Germinal center (tissue), 1 donor: ENCODE results near the gene ARFIP2.
A peak's percentile ranks its signal among the peaks of the same experiment; 100 is the strongest.
"Not testable (repeated sequence)": the region's sequence is repeated elsewhere in the genome, so short reads cannot be mapped to it uniquely, and the experiment has no call there.

Experiments
- DNase-seq: peaks from one replicate; pipeline ENCODE4 v3.0.0; 2012; ENCODE audit warnings: mixed read lengths, low spot score

Gene ARFIP2, protein sequence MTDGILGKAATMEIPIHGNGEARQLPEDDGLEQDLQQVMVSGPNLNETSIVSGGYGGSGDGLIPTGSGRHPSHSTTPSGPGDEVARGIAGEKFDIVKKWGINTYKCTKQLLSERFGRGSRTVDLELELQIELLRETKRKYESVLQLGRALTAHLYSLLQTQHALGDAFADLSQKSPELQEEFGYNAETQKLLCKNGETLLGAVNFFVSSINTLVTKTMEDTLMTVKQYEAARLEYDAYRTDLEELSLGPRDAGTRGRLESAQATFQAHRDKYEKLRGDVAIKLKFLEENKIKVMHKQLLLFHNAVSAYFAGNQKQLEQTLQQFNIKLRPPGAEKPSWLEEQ

DNA sequence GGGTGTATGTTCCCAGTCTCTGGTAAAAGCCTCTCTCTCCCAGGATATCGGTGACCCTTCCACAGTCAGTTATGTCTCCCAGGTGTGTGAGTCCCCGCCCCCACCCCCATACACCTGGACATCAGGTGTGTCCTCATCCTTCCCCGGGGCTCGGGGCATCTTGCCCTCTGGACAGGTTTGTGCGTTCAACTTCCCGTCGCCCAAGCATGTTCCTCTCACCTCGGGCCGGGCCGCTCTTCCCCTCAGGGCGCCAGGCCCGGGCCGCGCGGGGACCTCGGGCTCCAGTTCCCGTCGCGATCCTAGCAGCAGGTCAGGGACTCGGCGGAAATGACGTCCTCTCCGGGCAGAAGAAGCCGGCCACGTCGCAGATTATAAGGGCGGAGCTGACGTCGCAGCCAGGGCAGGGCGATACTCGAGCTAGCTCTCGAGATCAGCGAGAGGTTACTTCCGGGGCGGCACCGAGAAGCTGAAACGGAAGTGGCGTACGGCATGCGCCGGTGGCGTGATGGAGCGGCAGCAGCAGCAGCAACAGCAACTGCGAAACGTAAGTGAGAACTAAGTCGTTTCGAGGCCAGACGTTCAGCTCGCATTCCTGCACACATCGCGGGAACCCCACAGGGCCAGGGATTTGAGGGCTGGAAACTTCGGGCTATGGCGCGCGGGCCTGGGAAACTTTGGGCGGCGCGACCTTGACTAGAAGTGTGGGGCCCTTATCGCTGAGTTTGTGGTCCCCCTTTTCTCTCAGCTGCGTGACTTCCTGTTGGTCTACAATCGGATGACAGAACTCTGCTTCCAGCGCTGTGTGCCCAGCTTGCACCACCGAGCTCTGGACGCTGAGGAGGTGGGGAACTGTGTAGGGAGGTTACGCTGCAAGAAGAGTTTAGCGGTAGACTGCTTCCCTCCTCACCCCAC, at the start of gene ARFIP2, which contains the start of gene TIMM10B:
Gene ARFIP2 (minus strand): TSS at position 320 of the 912 bp plus-strand sequence. CDS start 910 bp downstream, outside the sequence.
Gene TIMM10B (plus strand): TSS at position 490 of the 912 bp plus-strand sequence. CDS start 16 bp downstream, at position 506.
- peak; percentile 98 for DNase-seq

DNA sequence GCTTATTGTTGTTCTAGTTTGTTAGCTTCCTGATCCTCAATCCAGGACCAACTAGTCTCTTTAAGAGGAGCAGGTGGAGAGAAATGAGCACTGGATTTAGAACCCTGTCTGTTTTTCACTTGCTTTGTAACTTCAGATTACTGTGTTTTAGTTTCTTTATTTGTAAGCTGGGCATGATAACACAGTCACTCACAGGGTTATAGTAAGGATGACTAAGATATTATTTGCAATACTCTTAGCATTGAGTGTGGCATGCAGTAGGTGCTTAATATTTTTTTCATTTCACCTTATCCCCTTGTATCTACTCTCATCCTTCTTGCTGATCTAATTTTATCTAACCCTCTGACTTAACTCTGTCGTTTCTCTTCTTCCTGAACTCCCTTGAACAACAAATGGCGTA, 49.7 kb upstream of the ARFIP2 start:
- DNase-seq = no peak

DNA sequence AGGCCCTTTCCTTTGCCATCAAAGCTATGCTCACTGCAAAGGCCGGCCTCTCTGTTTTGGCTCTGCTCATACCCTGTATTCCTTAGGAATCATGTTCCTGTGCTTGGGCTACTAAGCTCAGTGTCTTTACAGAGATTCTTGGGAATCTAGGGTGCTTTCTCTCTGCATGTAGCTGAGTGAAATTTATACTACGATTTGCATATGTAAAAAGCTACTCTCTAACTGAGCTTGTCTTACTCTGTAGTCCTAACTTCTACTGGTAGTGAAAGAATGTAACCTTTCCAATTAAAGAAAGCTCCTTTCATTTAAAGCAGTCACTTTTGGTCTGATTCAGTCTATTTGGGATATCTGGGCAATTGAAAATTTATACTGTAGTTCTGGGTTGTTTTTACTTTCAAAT, 48.1 kb upstream of the ARFIP2 start:
- no peak for DNase-seq

DNA sequence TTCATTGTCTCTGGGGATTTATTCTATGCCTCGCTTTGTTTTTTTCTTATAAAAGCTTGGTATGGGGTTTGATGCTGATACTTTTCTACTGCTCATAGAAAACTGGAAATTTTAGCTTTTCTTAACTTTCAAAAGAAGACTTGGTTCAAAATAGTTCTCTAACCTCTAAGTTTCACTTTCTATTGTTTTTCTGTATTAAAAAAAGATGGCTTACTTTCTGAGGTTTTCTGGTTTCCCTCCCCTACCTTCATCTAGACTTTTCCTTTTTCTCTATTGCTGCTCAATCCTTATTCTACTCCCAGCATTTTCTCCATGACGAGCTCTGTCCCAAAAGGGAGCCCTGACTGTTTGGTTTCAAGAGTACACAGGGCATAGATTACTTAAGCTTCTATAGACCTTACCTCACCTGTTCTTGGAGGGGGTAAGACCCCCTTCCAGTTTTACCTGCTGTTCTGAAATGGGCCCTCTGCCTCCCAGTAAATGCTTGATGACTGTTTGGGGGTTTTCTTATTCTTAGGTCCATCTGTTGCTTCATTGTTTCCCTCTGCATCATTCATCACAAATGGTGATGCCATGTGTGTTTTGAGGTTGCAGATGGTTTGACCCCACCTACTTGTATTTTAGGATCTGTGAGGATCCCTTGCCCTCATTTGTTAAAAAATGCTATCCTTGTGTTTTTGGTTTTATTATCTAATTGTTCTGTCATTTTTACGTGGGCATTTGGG, 45.4 kb upstream of the ARFIP2 start:
- no peak for DNase-seq

DNA sequence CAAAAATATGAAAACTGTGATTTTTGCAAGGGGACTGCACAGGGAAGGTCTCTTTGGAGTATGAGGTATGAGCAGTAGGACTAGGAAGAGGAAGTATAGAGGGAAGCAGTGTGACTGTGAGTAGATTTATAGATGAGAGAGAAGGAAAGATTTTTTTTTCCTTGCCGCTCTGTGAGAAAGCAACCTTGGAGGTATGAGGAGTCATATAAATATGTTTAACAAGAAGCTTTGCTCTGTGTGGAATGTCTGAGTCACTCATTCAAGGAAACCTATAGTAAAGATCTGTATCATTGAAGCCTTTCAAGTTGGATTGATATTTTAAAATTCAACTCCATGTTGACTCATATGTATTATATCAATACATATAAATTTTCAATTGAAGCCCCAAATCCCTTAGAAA, 42.1 kb upstream of the ARFIP2 start:
- DNase-seq = no peak

DNA sequence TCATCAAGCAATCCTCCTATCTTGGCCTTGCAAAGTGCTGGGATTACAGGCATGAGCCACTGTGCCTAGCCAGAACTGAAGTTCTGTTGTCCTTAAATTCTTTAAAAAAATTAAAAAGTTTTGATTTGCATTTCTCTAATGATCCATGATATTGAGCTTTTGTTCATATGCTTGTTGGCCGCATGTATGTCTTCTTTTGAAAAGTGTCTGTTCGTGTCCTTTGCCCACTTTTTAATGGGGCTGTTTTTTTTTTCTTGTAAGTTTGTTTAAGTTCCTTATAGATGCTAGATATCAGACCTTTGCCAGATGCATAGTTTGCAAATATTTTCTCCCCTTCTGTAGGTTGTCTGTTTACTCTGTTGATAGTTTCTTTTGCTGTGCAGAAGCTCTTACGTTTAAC, 40.8 kb upstream of the ARFIP2 start:
- not testable (repeated sequence) for DNase-seq

DNA sequence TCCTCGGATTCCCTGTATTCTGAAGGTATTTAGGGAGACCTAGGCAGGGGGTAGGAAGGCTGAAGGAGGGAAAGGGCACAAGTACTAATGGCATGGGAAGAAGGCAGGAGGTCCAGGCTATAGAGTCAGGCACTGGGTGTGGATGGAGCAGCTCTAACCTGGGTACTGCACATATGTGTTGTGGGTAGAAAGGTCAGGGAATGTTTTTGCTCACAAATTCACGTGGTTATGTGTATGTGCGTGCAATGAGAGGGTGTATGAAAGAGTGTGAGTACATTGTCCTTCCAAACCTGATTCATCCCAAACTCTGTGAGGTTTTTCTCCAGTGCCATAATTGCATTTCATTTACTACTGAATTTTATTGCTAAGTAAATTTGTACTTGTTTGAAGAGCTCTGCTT, 39.1 kb upstream of the ARFIP2 start:
- no peak for DNase-seq

DNA sequence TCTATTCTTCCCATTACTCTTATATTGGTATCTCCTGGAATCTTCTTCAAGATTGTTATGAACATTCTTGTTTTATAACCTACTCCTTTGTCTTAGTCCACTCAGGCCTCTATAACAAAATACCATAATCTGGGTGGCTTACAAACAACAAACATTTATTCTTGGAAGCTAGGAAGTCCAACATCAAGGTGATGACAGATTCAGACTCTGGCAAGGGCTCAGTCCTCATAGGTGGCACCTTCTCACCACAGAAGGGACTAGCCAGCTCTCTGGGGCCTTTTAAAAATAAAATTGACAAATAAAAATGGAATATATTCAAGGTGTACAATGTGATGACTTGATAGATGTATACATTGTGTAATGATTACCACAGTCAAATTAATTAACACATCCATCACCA, 35.7 kb upstream of the ARFIP2 start:
- DNase-seq = no peak

DNA sequence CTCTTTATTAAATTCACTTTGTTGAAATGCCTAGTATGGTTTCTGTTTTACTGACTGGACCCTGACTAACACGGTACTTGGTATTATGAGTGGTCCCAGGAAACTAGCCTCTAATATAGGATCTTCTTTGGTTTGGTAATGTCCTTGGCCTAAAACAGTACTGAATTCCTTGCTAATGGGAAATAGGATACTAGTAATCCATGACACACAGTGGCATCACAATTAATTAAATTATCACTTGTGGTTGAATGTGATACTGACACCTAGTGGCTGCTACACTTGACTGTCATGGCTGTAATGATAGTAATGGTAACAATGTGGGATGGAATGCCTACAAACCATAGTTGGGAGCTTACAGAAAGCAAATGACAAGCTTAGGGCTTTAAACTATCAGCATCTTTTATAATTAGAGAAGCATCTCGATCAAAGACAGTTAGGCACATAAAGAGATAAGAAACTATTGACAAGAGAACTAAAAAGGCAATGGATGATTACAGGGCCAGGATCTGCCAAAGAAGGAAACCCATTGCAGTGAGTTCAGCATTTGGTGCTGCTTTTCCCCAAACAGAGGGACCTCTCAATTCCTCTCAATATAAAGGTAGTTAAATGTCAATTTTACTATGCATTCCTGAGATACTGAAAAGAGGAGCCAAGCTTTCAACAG, 24.6 kb upstream of the ARFIP2 start:
- DNase-seq = peak; percentile 45

DNA sequence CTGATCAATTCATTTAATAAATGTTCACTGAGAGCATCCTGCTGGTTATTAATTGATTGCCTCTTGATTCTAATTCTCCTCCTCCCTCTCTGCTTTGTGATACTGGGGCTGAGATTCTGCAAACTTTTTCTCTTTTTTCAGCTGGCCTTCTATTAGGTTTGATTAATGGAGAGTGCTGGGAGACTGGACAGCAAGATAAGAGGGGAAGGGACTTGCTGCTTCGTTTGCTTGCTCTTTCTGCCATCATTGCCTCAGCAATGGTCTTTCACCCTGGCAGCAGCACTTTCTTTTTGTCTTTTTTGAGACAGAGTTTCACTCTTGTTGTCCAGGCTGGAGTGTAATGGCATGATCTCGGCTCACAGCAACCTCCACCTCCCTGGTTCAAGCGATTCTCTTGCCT, 23.0 kb upstream of the ARFIP2 start:
- DNase-seq = no peak

DNA sequence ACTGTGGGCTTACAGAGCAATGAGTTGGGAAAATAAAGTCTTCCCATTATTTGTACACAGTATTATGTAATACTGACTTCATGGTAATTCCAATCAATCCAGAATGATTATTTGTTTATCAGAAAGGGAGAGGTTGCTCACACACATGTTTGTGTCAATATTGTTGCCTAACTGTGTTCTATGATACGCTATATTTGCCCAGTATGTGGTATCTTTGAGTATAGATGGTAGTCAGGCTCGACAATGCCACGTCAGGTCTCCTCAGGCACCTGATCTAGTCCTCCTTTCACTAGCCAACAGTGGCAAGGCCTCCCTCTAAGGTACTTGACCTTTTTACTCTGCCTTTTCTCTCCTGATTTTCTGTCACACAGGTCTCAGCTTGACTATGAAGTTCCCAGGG, 21.3 kb upstream of the ARFIP2 start:
- DNase-seq = no peak

DNA sequence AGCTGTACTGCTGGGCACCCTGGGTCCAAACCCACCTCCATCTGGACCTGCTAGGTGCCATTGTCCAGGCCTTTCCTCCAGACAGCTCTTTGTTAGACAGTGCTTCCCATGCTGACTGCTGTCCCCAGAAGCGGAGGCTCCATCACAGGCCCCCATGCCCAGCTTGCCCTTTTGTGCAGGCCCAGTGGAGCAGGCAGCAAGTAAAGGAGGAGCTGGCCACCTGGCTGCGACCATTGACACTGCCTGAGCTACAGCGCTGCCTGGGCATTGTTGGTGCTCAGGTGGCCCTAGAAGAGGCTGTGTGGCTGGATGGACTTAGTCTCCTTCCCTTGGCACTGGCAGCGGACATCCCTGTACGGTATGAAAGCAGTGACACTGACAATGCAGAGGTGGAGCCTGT, 17.4 kb upstream of the ARFIP2 start:
- DNase-seq = no peak

DNA sequence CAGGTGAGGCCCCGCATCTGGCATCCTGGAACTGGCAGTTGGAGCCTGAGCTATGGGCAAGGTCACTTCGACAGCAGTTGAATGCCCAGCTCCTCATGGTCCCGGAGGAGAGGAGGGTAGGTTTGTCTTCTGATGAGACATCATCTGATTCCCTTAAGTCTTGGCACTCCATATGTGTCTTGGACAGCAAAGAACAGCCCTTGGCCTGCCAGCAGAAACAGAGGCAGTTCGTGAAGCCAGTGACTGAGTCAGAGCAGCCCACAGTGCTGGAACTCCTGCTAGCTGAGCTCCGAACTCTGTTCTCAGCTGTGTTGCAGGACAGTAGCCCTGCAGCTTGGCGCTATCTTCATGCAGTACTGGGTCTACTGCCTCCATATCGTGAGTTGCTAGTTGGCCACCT, 17.0 kb upstream of the ARFIP2 start:
- DNase-seq = no peak

DNA sequence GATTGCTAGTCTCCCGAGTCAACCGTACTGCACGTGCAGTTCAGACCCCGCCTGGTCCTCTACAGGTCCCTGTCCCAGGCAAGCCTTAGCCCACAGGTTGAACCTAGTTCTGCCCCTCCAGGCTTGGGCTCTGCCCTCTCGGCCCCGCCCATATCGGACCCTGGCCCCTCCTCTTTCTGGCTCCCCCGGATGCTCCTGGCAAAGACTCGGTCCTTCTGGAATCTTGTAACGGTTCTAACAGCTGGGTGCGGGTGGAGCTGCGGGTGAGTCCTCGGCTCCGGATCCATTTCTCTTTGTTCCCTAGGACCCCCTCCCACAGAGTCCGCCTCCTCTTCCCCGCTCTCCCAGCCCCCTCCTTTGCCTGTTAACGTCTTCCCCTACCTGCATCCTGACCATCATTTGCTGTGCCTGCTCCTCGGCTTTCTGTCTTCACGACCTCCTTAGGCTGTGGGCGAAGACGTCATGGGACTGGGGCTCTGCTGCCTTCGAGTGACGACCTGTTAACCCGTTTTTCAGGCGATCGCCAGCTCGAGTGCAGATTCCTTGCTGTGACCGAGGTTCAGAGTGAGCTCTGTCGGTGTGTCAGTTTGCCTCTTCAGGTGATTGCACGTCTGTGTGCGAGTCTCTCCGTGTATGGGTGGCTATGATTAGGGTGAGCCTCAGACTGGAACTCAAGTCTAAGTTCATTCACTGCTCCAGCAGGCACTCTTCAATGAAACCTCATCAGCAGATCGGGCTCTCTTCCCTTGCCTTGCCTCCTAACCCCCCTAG, 16.1 kb upstream of the ARFIP2 start, which contains the start of gene DNHD1:
Gene DNHD1 (plus strand): TSS at position 212 of the 771 bp plus-strand sequence. CDS start 936 bp downstream, outside the sequence.
- DNase-seq = no peak

DNA sequence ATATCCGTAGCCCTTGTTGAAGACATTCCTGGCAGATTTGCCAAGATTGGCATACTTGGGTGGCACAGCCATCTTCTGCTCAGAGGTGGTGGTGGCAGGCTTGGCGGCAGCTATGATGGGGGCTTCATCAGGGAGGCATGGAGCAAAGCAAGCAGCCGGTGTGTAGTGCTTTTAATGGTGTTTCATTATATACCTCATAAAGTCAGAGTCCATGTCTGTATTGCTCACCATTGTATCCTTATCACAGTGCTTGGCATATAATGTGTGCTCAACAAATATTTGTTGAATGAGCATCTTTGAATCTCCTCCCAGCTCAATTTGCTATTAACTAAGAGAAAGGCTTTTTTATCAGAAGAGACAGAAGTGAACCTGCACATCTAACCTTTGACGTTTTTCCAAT, 8.2 kb upstream of the ARFIP2 start:
- no peak for DNase-seq

DNA sequence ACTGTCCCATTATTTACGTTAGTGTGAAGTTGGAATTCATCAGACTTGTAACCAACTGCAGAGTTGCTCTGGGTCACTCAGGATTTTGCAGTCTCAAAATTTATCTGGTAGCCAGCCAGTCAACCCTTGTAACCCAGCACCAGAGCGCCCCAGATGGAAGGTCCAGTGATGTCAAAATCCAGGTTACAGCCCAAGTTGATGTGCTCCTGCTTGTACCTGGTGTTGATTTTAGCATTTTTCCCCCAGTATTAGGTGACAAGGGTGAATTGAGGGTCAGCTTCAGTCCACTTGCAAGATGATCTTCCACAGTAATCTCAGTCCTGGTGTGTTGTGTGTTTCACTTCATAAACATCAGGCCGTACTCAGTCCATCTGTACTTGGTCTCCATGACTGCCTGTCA, 7.7 kb upstream of the ARFIP2 start:
- DNase-seq = no peak

DNA sequence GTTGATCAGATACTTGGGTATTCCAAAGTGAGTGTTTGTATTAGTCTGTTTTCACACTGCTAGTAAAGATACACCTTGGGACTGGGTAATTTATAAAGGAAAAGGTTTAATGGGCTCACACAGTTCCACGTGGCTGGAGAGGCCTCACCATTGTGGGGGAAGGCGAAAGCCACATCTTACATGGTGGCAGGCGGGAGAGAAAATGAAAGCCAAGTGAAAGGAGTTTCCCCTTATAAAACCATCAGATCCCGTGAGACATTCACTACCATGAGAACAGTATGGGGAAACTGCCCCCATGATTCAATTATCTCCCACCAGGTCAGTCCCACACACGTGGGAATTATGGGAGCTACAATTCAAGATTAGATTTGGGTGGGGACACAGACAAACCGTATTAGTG, 7.2 kb upstream of the ARFIP2 start:
- DNase-seq = no peak

DNA sequence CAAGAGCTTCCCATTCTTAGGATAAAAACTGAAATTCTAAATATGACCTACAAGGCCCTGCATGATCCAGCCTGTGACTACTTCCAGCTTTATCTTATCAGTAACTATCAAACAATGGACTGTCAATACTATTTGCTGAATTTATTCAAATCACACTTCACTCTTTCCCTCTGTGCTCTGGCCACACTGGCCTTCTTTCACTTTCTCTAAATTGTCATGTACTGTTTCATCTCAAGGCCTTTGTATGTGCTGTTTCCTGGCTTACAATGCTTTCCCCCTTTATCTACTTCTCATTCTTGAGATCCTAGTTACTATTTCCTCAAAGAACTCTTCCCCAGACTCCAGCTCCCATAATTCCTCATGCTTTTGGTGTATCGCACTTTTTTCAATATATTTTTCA, 5.8 kb upstream of the ARFIP2 start:
- no peak for DNase-seq

DNA sequence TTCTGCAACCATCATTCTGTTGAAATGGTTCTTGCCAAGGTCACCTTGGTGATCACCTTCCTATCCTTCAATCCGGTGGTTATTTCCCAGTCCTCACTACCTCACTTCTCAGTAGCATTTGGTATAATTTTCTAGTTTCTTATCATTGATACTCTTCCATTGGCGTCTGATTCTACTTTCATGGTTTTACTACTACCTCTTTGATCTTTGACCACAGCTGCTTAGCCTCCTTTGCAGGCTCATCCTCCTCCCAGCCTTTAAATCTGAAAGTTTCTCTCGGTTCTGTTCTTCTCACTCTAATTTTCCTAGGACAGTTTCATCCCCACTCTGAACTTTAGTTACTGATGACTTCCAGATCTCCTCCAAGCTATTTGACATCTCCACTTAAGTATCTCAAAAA, 5.1 kb upstream of the ARFIP2 start:
- DNase-seq = no peak

DNA sequence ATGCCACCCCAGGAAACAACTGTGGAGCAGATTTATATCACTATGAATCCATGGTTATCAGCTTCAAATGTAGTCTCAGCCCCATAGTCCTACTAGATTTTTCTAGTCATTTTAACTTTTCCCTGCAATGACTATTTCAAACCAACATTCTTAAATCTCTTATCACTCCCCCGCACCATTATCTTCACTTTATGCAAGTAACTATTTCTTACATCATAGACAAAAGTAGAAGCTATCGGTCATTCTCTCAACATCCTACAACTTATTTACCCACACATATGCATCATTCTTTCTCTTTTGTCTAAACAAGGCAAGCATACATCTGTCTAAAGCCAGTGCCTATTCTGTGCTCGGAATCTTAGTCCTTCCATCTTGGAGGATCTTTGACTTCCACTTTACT, 4.5 kb upstream of the ARFIP2 start:
- DNase-seq = no peak

DNA sequence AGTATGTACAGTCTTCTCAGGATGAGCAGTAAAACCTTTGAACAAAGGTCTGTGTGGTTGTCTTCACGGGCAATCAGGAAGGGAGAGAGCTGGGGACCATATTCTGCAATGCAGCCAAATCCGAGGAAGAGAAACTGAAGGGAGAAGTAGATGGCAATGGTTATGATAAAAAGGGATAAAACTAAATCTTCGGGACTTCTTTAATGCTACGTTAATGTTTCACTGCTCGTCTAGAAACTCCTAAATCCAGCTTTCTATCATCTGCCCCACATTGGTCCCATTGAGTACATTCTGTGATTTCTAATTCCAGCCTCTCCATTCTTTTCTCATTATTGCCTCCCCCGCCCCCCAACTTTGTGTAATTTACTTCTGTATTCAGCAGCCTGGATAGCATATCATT, 1.9 kb upstream of the ARFIP2 start:
- DNase-seq = no peak
